ENCODE data around the gene PPM1A.

- TF ChIP-seq RAD21 (CRISPR knock-in tag; IDR thresholded peaks at IDR 0.05) (no peak), POLR2AphosphoS5 (IDR thresholded peaks at IDR 0.05; ENCODE audit: low read depth, low read length) (no peak), CTCF (CRISPR knock-in tag; IDR thresholded peaks at IDR 0.05) (no peak)
These were observed 22.7 kb upstream of the PPM1A start for GRCh38 chr14:60226298-60226697.
